ENCODE data around the gene DTNA.

- TF ChIP-seq RAD21 (conservative IDR thresholded peaks at IDR 0.05) (no peak), MXI1 (conservative IDR thresholded peaks at IDR 0.05; ENCODE audit: poor library complexity, severe bottlenecking) (no peak), EZH2 (IDR thresholded peaks at IDR 0.05; ENCODE audit: borderline replicate concordance, insufficient read depth, low read length, poor library complexity, severe bottlenecking) (no peak)
Measured at GRCh38 chr18:34697891-34698290, 12.2 kb upstream of the DTNA start.
